CD4-positive, alpha-beta T cell treated with Interleukin-15 for 4 hours (primary cell): ENCODE results near the gene KMT2B.

Experiments
- DNase-seq: peaks from one replicate; pipeline ENCODE4 v3.0.0-alpha.2; 2020; ENCODE audit warnings: low spot score

Gene KMT2B

GRCh38 chr19:35725216-35725861 lies 7.5 kb downstream of the KMT2B start:
- no peak for DNase-seq

- DNase-seq: no peak
Measured at GRCh38 chr19:35727053-35727955, 9.5 kb downstream of the KMT2B start.

GRCh38 chr19:35727956-35728706 lies 10.3 kb downstream of the KMT2B start:
- no peak for DNase-seq

DNA sequence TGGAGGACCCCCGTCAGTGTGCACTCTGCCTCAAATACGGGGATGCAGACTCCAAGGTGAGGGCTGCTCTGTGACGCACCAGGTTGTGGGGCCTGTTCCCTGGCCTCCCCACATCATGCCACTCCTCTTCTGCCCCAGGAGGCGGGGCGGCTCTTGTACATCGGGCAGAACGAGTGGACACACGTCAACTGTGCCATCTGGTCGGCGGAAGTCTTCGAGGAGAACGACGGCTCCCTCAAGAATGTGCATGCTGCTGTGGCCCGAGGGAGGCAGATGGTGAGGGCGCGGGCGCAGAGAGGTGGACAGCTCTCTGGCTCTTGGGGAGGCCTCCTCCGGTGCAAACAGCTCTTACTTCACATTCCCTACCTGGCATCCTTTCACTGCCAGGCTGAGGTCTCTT lies 11.2 kb downstream of the KMT2B start:
- DNase-seq: no peak

- no peak for DNase-seq
Measured at GRCh38 chr19:35729763-35730162, 12.0 kb downstream of the KMT2B start.

GRCh38 chr19:35730326-35730725 lies 12.5 kb downstream of the KMT2B start:
- DNase-seq: no peak

GRCh38 chr19:35731353-35731752 lies 13.6 kb downstream of the KMT2B start:
- no peak for DNase-seq

- no peak for DNase-seq
Measured at GRCh38 chr19:35731779-35732405, 14.1 kb downstream of the KMT2B start.

- DNase-seq: no peak
Measured at GRCh38 chr19:35732540-35733179, 14.9 kb downstream of the KMT2B start.

GRCh38 chr19:35733180-35734125 lies 15.7 kb downstream of the KMT2B start:
- no peak for DNase-seq

DNA sequence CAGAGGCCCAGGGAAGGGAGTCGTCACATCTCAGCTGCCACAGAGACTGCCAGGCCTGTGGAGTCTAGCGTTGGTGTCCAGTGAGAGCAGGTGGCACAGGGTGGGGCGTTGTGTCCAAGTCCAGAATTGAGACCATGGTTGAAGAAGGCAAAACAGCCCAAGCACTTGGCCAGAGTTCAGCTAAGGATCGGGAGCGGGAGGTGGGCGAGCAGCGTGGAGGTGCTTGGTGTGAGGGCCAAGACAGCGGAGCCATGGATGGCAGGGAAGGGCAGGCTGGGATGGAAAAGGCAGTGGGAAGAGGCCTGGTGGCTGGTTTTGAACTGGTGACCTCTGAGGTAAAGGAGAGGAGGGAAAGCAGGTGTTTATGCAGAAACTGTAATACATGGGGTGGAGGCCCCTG lies 16.5 kb downstream of the KMT2B start:
- DNase-seq: no peak

DNA sequence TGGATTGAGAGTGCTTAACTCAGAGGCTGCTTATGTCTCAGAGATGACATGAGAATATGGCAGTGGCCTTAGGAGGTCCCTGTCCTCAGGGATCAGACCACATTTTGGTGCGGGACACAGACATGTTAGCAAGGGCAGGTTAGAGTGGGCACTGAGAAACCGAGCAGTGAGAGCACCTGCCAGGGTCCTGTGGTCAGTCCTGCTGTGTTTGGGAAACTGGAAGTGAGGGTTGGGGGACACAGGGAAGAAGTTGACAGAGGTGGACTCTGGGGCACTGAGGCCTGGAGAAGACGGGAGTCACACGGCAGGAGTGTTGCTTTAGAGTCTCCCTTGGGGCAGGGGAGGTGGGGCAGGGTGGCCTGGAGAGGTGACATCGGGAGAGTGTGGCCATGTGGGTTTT lies 17.1 kb downstream of the KMT2B start:
- no peak for DNase-seq

DNA sequence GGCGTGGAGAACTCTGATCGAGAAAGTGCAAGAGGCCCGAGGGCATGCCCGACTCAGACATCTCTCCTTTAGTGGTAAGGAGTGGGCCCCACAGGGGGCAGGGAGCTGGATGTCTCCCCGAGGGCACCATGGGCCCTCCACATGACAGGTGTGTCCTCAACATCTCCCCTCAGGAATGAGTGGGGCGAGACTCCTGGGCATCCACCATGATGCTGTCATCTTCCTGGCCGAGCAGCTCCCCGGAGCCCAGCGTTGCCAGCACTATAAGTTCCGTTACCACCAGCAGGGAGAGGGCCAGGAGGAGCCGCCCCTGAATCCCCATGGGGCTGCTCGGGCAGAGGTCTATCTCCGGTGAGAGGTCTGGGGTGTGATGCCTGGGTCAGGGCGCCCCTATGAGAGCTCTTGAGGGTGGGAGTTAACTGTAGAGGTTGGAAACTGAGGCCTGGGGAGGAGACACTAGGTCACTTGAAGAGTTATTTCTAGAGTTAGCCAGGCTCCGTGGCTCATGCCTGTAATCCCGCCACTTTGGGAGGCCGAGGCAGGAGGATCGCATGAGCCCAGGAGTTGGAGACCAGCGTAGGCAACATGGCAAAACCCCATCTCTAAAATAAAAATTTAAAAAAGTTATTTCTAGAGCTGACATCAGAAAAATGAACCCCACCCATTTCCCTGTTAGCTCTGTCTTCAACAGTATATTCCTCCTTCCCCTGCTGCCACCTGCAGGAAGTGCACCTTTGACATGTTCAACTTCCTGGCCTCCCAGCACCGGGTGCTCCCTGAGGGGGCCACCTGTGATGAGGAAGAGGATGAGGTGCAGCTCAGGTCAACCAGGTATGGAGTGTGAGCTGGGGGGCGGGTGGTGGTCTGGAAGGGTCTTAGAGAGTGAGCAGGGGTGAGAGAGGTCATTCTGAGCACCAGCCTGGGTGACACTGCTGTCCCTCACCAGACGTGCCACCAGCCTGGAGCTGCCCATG lies 19.4 kb downstream of the KMT2B start:
- no peak for DNase-seq

DNA sequence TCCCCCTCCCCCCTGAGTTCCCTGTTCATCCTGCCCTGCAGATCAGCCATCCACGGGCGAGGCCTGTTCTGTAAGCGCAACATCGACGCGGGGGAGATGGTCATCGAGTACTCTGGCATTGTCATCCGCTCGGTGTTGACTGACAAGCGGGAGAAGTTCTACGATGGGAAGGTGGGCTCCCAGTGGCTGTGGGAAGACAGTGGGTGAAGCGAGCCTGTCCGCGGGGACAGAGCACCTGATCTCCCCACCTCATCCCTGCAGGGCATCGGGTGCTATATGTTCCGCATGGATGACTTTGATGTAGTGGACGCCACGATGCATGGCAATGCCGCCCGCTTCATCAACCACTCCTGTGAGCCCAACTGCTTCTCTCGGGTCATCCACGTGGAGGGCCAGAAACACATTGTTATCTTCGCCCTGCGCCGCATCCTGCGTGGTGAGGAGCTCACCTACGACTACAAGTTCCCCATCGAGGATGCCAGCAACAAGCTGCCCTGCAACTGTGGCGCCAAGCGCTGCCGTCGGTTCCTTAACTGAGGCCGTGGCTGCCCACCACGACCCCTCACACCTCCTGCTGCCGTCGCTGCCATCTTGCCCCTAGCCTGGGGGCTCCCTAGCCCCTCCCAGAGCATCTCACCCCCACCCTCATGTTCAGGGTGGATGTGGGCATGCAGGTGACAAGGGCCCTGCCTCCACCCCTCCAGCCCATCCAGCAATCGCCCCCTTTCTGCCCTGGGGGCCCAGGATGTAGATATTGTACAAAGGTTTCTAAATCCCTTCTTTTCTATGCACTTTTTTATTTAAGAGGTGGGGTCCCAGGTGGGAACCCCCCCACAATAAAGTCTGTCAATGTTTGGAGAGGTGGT lies 20.5 kb downstream of the KMT2B start:
- no peak for DNase-seq

GRCh38 chr19:35738887-35739229 lies 21.1 kb downstream of the KMT2B start:
- no peak for DNase-seq

GRCh38 chr19:35739275-35740107 lies 21.7 kb downstream of the KMT2B start:
- no peak for DNase-seq

DNA sequence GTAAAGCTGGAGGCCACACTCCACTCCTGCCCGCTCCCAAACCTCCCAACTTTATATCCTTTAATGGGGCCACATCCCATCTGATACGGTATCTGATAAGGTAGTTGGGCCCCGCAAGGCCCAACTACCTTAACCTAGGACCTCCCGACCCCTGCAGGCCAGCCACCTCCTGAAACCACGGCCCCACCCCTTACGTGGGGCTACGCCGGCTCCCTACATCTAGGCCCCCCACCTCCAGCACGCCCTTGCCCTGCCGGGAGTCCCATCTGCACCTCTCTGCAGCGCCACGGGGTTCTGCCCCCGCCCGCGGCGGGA lies 22.3 kb downstream of the KMT2B start:
- DNase-seq: no peak
